ENCODE measurements around the gene SYNJ2BP.

- TF ChIP-seq CTCF (IDR thresholded peaks at IDR 0.05; ENCODE audit: low read depth, low read length) (no peak), MAX (IDR thresholded peaks at IDR 0.05; ENCODE audit: low read depth, low read length) (no peak)
Observed at GRCh38 chr14:70422538-70422937, 5.6 kb upstream of the SYNJ2BP start.
